Smooth muscle cell (in vitro differentiated cells): ENCODE data around the gene SCGB1D2. TPM values are rescaled to one million over a fixed set of nuclear protein-coding genes. Genes with fewer than 3 reads are reported as not detected.

ENCODE experiments used
- DNase-seq: peaks from one replicate; lab custom pipeline; 2025; ENCODE audit not compliant: unreplicated experiment; lab: John Stamatoyannopoulos, UW
- H2AFZ ChIP-seq: fragments of 200-600 bp; sonication (generic); 2 replicates; pipeline ENCODE4 v1.6.0; 2016; ENCODE audit warnings: antibody characterized with exemption, low read depth, mild to moderate bottlenecking
- H3F3A ChIP-seq: fragments of 200-600 bp; sonication (generic); 2 replicates; pipeline ENCODE4 v1.6.0; 2017; ENCODE audit warnings: antibody characterized with exemption, low read depth
- H3K27ac ChIP-seq: fragments of 200-600 bp; sonication (generic); 2 replicates; pipeline ENCODE4 v1.5.1; 2016; ENCODE audit warnings: low read depth, mild to moderate bottlenecking
- H3K27me3 ChIP-seq: fragments of 200-600 bp; sonication (generic); 2 replicates; pipeline ENCODE4 v1.6.1; 2016; ENCODE audit warnings: low read depth, mild to moderate bottlenecking
- H3K36me3 ChIP-seq: fragments of 200-600 bp; sonication (generic); 2 replicates; pipeline ENCODE4 v1.5.1; 2016; ENCODE audit warnings: low read depth
- H3K4me1 ChIP-seq: fragments of 200-600 bp; sonication (generic); 2 replicates; pipeline ENCODE4 v1.5.1; 2016; ENCODE audit warnings: low read depth
- H3K4me2 ChIP-seq: fragments of 200-600 bp; sonication (generic); 2 replicates; pipeline ENCODE4 v1.6.0; 2016; ENCODE audit warnings: mild to moderate bottlenecking
- H3K4me3 ChIP-seq: fragments of 200-600 bp; sonication (generic); 2 replicates; pipeline ENCODE4 v1.5.1; 2016; ENCODE audit warnings: mild to moderate bottlenecking
- H3K79me2 ChIP-seq: fragments of 200-600 bp; sonication (generic); 2 replicates; pipeline ENCODE4 v1.6.0; 2016; ENCODE audit warnings: low read depth, mild to moderate bottlenecking
- H3K9ac ChIP-seq: fragments of 200-600 bp; sonication (generic); 2 replicates; pipeline ENCODE4 v1.6.0; 2016; ENCODE audit warnings: low read depth
- H3K9me3 ChIP-seq: fragments of 200-600 bp; sonication (generic); replicated peaks from 2 replicates; pipeline ENCODE4 v1.5.1; 2016; ENCODE audit warnings: low read depth
- H4K20me1 ChIP-seq: fragments of 200-600 bp; sonication (generic); 2 replicates; pipeline ENCODE4 v1.6.0; 2016; ENCODE audit warnings: low read depth
- WGBS: methylation state at CpG from one replicate; pipeline ENCODE4 v1.1.7; 2016; ENCODE audit warnings: low lambda C conversion rate; 5-methylcytosine and 5-hydroxymethylcytosine counted together
- polyA plus RNA-seq: library from polyadenylated mRNA; unstranded; fragments of >200 nt; fragmentation: Nextera tagmentation; extraction: Ambion mirVana; gene quantifications from 2 replicates; pipeline ENCODE4 v1.2.1, GENCODE V29; 2016
- total RNA-seq: library from RNA; depleted of rRNA; stranded (reverse); fragments of >200 nt; gene quantifications from 2 replicates; pipeline ENCODE4 v1.2.3, GENCODE V29; 2014
- TF ChIP-seq, protein P1 (sequence below): fragments of 200-600 bp; sonication (generic); IDR thresholded peaks from 2 replicates; pipeline ENCODE4 v1.5.1; 2017; ENCODE audit warnings: borderline replicate concordance, mild to moderate bottlenecking, antibody characterized with exemption; ENCODE audit not compliant: insufficient read depth, poor library complexity, severe bottlenecking

The SCGB1D2 gene
- total and polyA plus RNA-seq, 2 experiments from 2014 or later, result not detected

DNA sequence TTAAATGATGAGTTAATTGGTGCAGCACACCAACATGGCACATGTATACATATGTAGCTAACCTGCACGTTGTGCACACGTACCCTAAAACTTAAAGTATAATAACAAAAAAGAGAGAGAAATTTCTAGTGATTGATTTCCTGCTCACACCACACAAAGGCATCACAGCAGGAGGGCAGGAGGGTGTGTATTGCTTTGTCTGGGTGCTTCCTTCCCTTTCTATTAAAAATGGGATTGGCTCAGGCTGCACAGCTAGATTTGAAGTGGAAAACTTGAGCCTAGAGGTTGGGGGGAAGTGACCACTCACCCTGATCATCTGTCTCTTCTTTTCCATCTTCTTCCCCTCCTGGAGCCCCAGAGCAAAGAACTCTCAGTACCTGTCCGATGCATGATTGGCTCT lies 944 bp upstream of the SCGB1D2 start:
- no peaks in the 10 kb centered on the region for H3F3A ChIP-seq
- no peak for DNase-seq
- H3K79me2 ChIP-seq, result no peaks in the 10 kb centered on the region
- H3K4me1 ChIP-seq, result no peaks in the 10 kb centered on the region
- H3K4me2 ChIP-seq, result no peak overlapping the region
- no peaks in the 10 kb centered on the region for H4K20me1 ChIP-seq
- H3K27me3 ChIP-seq, result peaks cover 8% of the 10 kb centered on the region
- WGBS, result 96% methylated on average over 3 of the region's 3 CpGs
- no peak overlapping the region for H3K27ac ChIP-seq
- H3K9me3 ChIP-seq, result no peaks in the 10 kb centered on the region
- H3K4me3 ChIP-seq, result no peak overlapping the region
- TF ChIP-seq, protein P1, sequence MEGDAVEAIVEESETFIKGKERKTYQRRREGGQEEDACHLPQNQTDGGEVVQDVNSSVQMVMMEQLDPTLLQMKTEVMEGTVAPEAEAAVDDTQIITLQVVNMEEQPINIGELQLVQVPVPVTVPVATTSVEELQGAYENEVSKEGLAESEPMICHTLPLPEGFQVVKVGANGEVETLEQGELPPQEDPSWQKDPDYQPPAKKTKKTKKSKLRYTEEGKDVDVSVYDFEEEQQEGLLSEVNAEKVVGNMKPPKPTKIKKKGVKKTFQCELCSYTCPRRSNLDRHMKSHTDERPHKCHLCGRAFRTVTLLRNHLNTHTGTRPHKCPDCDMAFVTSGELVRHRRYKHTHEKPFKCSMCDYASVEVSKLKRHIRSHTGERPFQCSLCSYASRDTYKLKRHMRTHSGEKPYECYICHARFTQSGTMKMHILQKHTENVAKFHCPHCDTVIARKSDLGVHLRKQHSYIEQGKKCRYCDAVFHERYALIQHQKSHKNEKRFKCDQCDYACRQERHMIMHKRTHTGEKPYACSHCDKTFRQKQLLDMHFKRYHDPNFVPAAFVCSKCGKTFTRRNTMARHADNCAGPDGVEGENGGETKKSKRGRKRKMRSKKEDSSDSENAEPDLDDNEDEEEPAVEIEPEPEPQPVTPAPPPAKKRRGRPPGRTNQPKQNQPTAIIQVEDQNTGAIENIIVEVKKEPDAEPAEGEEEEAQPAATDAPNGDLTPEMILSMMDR, result no peak
- no peaks in the 10 kb centered on the region for H3K36me3 ChIP-seq
- no peak overlapping the region for H3K9ac ChIP-seq
- H2AFZ ChIP-seq, result no peak overlapping the region

GRCh38 chr11:62245271-62245753 lies 3.3 kb downstream of the SCGB1D2 start:
- 29% methylated on average over 6 of the region's 6 CpGs for WGBS
- no peak overlapping the region for H3K27ac ChIP-seq
- H3K4me2 ChIP-seq, result no peak overlapping the region
- H3K79me2 ChIP-seq, result no peaks in the 10 kb centered on the region
- H3K4me1 ChIP-seq, result no peaks in the 10 kb centered on the region
- H3F3A ChIP-seq, result no peaks in the 10 kb centered on the region
- H3K9ac ChIP-seq, result no peak overlapping the region
- H3K36me3 ChIP-seq, result no peaks in the 10 kb centered on the region
- no peaks in the 10 kb centered on the region for H3K9me3 ChIP-seq
- H3K27me3 ChIP-seq, result no peaks in the 10 kb centered on the region
- peak; percentile 8 for DNase-seq
- TF ChIP-seq, protein P1, result peak; percentile 6
- no peaks in the 10 kb centered on the region for H4K20me1 ChIP-seq
- H3K4me3 ChIP-seq, result no peak overlapping the region
- H2AFZ ChIP-seq, result no peak overlapping the region

- no peak overlapping the region for H3K4me2 ChIP-seq
- no peak overlapping the region for H3K4me3 ChIP-seq
- no peaks in the 10 kb centered on the region for H3K79me2 ChIP-seq
- H3K36me3 ChIP-seq, result no peaks in the 10 kb centered on the region
- H4K20me1 ChIP-seq, result no peaks in the 10 kb centered on the region
- TF ChIP-seq, protein P1, result no peak
- H3K27me3 ChIP-seq, result no peaks in the 10 kb centered on the region
- H3K9me3 ChIP-seq, result no peaks in the 10 kb centered on the region
- DNase-seq, result no peak
- H3K27ac ChIP-seq, result no peak overlapping the region
- no peaks in the 10 kb centered on the region for H3K4me1 ChIP-seq
- WGBS, result 81% methylated on average over 4 of the region's 4 CpGs
- H3F3A ChIP-seq, result no peaks in the 10 kb centered on the region
- H3K9ac ChIP-seq, result no peak overlapping the region
- no peak overlapping the region for H2AFZ ChIP-seq
Observed at GRCh38 chr11:62251698-62252097, 9.7 kb downstream of the SCGB1D2 start.

DNA sequence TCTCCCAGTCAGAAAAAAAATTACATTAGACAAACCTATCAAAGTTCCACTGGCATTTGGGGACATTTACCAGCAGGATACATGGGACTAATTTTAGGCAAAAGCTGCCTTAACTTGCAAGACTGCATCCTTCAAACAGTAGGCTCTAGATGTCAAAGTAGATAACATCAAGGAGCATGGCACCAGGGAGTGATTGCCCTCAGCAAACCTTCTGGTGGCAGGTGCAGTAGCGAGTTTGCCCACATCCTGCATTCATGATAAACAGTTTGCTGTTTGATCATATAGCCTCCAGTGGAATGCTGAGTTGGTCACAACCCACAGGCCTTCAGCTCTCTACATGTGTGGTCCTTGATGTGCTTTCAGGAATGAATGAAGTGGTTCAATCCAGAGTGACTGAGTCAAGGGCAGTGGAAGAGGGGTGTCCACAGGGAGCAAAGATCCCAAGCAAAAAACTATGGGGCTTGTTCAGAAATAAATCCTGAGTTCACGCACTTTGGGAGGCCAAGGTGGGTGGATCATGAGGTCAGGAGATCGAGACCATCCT lies 12.0 kb downstream of the SCGB1D2 start:
- no peak for DNase-seq
- H3K4me2 ChIP-seq, result no peak overlapping the region
- H3K9ac ChIP-seq, result no peak overlapping the region
- no peaks in the 10 kb centered on the region for H3K4me1 ChIP-seq
- no peaks in the 10 kb centered on the region for H3K9me3 ChIP-seq
- H3K79me2 ChIP-seq, result no peaks in the 10 kb centered on the region
- no peak overlapping the region for H3K4me3 ChIP-seq
- TF ChIP-seq, protein P1, result no peak
- H3K36me3 ChIP-seq, result no peaks in the 10 kb centered on the region
- no peaks in the 10 kb centered on the region for H3F3A ChIP-seq
- H3K27ac ChIP-seq, result no peak overlapping the region
- no peaks in the 10 kb centered on the region for H4K20me1 ChIP-seq
- H2AFZ ChIP-seq, result no peak overlapping the region
- H3K27me3 ChIP-seq, result no peaks in the 10 kb centered on the region
- 76% methylated on average over 3 of the region's 3 CpGs for WGBS
